Measurements from ENCODE around the gene GRIA1.

The GRIA1 gene

DNA sequence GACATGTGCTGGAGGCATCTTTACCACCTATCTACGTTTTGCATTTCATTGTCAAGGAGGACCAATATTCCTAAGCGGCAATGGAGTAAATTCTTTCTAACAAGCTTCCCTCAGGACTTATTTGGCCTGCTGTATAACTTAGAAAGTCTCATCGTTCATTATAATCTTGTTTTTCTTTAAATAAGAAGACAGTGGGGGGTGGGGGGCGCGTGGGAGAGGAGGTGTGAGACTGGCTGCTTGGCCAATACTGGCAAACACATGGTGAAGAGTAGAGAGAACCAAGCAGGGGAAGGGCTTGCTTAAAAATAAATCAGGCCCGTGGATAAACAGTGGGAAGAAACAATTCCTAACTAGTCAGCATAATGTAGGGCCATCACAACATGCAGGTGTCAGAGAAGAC is 217.2 kb downstream of the GRIA1 start:
- no peaks in the 10 kb centered on the region for H3K79me2 ChIP-seq (ENCODE audit: low read length)
- H3K9me3 ChIP-seq (ENCODE audit: insufficient read depth, low read length): no peaks in the 10 kb centered on the region
- H3K9ac ChIP-seq (ENCODE audit: low read length): no peak overlapping the region
- TF ChIP-seq EZH2phosphoT487 (IDR thresholded peaks at IDR 0.05; ENCODE audit: low read depth): no peak
- TF ChIP-seq, protein P1, sequence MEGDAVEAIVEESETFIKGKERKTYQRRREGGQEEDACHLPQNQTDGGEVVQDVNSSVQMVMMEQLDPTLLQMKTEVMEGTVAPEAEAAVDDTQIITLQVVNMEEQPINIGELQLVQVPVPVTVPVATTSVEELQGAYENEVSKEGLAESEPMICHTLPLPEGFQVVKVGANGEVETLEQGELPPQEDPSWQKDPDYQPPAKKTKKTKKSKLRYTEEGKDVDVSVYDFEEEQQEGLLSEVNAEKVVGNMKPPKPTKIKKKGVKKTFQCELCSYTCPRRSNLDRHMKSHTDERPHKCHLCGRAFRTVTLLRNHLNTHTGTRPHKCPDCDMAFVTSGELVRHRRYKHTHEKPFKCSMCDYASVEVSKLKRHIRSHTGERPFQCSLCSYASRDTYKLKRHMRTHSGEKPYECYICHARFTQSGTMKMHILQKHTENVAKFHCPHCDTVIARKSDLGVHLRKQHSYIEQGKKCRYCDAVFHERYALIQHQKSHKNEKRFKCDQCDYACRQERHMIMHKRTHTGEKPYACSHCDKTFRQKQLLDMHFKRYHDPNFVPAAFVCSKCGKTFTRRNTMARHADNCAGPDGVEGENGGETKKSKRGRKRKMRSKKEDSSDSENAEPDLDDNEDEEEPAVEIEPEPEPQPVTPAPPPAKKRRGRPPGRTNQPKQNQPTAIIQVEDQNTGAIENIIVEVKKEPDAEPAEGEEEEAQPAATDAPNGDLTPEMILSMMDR (IDR thresholded peaks at IDR 0.05; ENCODE audit: low read depth, low read length): no peak
- H3K4me1 ChIP-seq (ENCODE audit: low read length): no peaks in the 10 kb centered on the region
- H2AFZ ChIP-seq (ENCODE audit: low read depth, low read length): no peak overlapping the region
- H3K4me3 ChIP-seq (ENCODE audit: low read length): no peak overlapping the region
- H3K27me3 ChIP-seq (ENCODE audit: low read depth, low read length): no peaks in the 10 kb centered on the region
- no peak overlapping the region for H3K4me2 ChIP-seq (ENCODE audit: low read length)
- no peaks in the 10 kb centered on the region for H3K36me3 ChIP-seq (replicated peaks; ENCODE audit: low read depth, low read length)
- no peaks in the 10 kb centered on the region for H4K20me1 ChIP-seq (ENCODE audit: insufficient read depth, low read length)
- no peak overlapping the region for H3K27ac ChIP-seq (ENCODE audit: low read length)

DNA sequence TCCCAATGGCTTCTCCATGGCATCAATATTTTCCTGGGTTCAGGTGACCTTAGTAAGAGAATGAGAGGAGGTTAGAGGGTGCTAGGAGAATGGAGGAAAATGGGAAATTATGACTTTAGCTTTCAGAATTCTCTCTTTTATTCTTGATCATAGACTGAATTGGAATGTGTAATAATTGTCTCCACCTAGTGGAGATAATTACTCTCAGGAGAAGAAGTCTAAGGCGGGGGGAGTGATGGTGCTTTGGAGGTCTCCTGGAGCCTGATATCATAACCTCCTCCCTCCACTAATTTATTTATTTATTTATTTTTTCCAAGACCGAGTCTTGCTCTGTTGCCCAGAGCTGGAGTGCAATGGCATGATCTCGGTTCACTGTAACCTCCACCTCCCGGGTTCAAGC is 221.3 kb downstream of the GRIA1 start:
- Histone ChIP-seq H3K27ac (ENCODE audit: low read length) (no peak overlapping the region), H4K20me1 (ENCODE audit: insufficient read depth, low read length) (no peaks in the 10 kb centered on the region)
- TF ChIP-seq, protein P1 (IDR thresholded peaks at IDR 0.05; ENCODE audit: low read depth, low read length): 0 out of 2 replicates have a peak, but pooled peaks have one; percentile 9
- no peak for TF ChIP-seq EZH2phosphoT487 (IDR thresholded peaks at IDR 0.05; ENCODE audit: low read depth)

DNA sequence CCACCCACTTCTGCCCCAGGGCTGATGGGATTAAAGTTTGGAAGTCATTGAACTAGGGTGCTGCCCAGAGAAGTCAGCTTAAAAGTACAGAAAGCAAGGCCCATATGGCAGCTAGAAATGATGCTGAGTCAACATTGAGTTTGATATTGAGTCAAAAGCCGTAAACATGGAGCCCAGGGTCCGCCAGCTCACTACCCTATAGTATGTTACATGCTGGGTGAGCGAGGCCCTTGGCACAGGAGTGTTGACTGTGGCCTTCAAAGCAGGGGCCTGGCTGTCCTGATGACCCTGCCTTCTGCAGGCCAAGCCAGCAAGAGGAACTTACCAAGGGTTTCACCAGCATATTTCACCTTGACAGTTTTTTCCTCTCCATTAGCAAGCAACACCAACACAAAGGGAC is 222.5 kb downstream of the GRIA1 start:
- Histone ChIP-seq H3K27me3 (ENCODE audit: low read depth, low read length) (no peaks in the 10 kb centered on the region), H3K9ac (ENCODE audit: low read length) (no peak overlapping the region), H3K79me2 (ENCODE audit: low read length) (no peaks in the 10 kb centered on the region)

More for the DNA sequence above, 221.3 kb downstream of the GRIA1 start:
- H2AFZ ChIP-seq (ENCODE audit: low read depth, low read length): no peak overlapping the region
- H3K4me3 ChIP-seq (ENCODE audit: low read length): no peak overlapping the region
- no peak overlapping the region for H3K9ac ChIP-seq (ENCODE audit: low read length)
- no peaks in the 10 kb centered on the region for H3K9me3 ChIP-seq (ENCODE audit: insufficient read depth, low read length)
- H3K4me1 ChIP-seq (ENCODE audit: low read length): no peaks in the 10 kb centered on the region
- H3K27me3 ChIP-seq (ENCODE audit: low read depth, low read length): no peaks in the 10 kb centered on the region
- no peaks in the 10 kb centered on the region for H3K36me3 ChIP-seq (replicated peaks; ENCODE audit: low read depth, low read length)
- H3K79me2 ChIP-seq (ENCODE audit: low read length): no peaks in the 10 kb centered on the region
- no peak overlapping the region for H3K4me2 ChIP-seq (ENCODE audit: low read length)

DNA sequence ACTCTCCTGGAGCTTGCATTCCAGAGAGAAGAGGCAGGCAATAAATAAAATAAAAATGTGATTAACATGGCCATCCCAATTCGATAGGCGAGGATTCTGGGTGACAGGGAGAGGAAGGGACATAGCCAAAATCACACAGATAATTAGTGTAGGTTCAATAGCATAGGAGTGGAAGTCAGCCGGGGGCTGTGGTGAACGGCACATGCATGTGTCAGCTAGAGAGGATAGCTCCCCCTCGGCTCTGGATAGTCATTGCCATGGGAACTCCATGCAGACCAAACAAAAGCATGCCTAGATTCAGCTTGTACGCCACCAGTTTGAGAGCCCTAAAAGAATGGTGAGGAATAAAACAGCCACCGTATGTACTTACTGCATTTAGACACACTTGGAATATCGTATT is 223.5 kb downstream of the GRIA1 start:
- Histone ChIP-seq H3K27me3 (ENCODE audit: low read depth, low read length) (no peaks in the 10 kb centered on the region), H4K20me1 (ENCODE audit: insufficient read depth, low read length) (no peaks in the 10 kb centered on the region), H2AFZ (ENCODE audit: low read depth, low read length) (no peak overlapping the region), H3K79me2 (ENCODE audit: low read length) (no peaks in the 10 kb centered on the region), H3K9me3 (ENCODE audit: insufficient read depth, low read length) (no peaks in the 10 kb centered on the region), H3K27ac (ENCODE audit: low read length) (no peak overlapping the region), H3K9ac (ENCODE audit: low read length) (no peak overlapping the region), H3K4me2 (ENCODE audit: low read length) (no peak overlapping the region), H3K36me3 (replicated peaks; ENCODE audit: low read depth, low read length) (no peaks in the 10 kb centered on the region), H3K4me1 (ENCODE audit: low read length) (no peaks in the 10 kb centered on the region), H3K4me3 (ENCODE audit: low read length) (no peak overlapping the region)
- no peak for TF ChIP-seq EZH2phosphoT487 (IDR thresholded peaks at IDR 0.05; ENCODE audit: low read depth)
- TF ChIP-seq, protein P1 (IDR thresholded peaks at IDR 0.05; ENCODE audit: low read depth, low read length): no peak

More for the DNA sequence above, 222.5 kb downstream of the GRIA1 start:
- Histone ChIP-seq H3K27ac (ENCODE audit: low read length) (no peak overlapping the region), H3K36me3 (replicated peaks; ENCODE audit: low read depth, low read length) (no peaks in the 10 kb centered on the region), H3K4me2 (ENCODE audit: low read length) (no peak overlapping the region), H3K9me3 (ENCODE audit: insufficient read depth, low read length) (no peaks in the 10 kb centered on the region), H2AFZ (ENCODE audit: low read depth, low read length) (no peak overlapping the region), H4K20me1 (ENCODE audit: insufficient read depth, low read length) (no peaks in the 10 kb centered on the region), H3K4me1 (ENCODE audit: low read length) (no peaks in the 10 kb centered on the region), H3K4me3 (ENCODE audit: low read length) (no peak overlapping the region)
- no peak for TF ChIP-seq EZH2phosphoT487 (IDR thresholded peaks at IDR 0.05; ENCODE audit: low read depth)

DNA sequence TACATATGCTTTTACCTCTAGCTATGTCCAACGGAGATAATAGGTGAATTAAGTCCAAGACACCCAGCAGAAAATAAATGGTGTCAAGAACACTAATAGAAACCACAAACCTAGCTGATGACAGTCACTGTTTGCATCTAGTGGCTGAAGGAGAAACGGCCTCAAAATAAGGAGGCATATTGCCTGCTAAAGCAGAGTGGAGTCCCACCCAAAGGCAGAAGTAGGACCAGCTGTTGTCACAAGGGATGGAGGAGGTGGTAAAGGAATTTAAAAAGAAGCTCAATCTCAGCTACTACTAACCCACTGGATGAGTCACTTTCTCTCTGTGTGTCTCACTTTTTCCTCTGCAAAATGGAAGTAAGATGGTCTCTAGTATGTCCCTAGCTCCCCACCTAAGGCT is 224.3 kb downstream of the GRIA1 start:
- Histone ChIP-seq H3K4me3 (ENCODE audit: low read length) (no peak overlapping the region), H3K27ac (ENCODE audit: low read length) (no peak overlapping the region), H3K4me1 (ENCODE audit: low read length) (no peaks in the 10 kb centered on the region), H3K27me3 (ENCODE audit: low read depth, low read length) (no peaks in the 10 kb centered on the region), H3K36me3 (replicated peaks; ENCODE audit: low read depth, low read length) (no peaks in the 10 kb centered on the region), H3K79me2 (ENCODE audit: low read length) (no peaks in the 10 kb centered on the region), H3K4me2 (ENCODE audit: low read length) (no peak overlapping the region), H2AFZ (ENCODE audit: low read depth, low read length) (no peak overlapping the region), H4K20me1 (ENCODE audit: insufficient read depth, low read length) (no peaks in the 10 kb centered on the region), H3K9ac (ENCODE audit: low read length) (no peak overlapping the region), H3K9me3 (ENCODE audit: insufficient read depth, low read length) (no peaks in the 10 kb centered on the region)
- TF ChIP-seq EZH2phosphoT487 (IDR thresholded peaks at IDR 0.05; ENCODE audit: low read depth): no peak
- TF ChIP-seq, protein P1 (IDR thresholded peaks at IDR 0.05; ENCODE audit: low read depth, low read length): no peak
